Kidney glomerular epithelial cell (primary cell): ENCODE measurements around the gene GLIS1.

Experiments
- DNase-seq: peaks from one replicate; lab custom pipeline; 2025; lab: John Stamatoyannopoulos, UW

Gene GLIS1

DNA sequence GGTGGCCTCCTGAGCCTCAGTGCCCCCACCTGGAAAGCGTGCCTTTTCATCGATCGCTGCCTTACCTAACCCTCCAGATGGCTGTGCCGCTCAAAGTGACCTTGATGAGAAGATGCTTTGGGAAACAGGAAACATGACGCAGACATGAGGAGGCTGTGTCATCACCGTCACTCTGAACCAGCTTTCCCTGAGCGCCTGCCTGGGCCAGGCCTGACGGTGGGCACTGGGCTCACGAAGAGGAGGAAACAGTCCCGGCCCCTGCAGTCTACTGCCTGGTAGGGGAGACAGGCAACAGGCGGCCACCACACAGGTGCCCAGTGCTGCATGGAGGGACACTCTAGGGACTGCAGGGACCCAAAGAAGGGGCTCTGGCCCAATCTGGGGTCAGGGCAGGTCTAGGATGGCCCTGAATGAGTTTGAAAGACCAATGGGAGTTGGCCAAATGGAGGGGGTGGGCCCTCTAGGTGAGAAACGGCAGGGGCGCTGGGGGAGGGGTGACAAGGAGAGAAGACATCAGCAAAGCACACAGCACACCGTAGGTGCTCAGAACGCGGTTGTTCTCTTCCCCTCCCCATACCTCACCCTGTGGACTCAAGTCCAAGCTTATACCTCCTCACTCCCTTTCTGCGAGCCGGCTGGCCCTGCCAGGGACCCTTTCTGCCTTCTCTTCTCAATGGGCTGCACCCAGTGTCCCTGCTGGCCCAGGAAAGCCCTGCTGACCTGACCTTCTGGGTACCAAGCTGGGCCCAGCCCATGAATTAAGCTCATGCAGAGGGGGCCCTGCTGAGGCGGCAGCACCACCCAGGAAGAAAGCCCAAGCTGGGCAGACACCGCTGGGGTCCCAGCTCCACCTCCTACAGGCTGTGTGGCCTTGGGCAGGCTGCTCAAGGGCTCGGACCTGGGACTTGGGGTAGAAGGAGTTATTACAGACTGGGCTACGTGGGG is 44.9 kb downstream of the GLIS1 start:
- DNase-seq = no peak

GRCh38 chr1:53693339-53693738 is 45.6 kb downstream of the GLIS1 start:
- DNase-seq = no peak

DNA sequence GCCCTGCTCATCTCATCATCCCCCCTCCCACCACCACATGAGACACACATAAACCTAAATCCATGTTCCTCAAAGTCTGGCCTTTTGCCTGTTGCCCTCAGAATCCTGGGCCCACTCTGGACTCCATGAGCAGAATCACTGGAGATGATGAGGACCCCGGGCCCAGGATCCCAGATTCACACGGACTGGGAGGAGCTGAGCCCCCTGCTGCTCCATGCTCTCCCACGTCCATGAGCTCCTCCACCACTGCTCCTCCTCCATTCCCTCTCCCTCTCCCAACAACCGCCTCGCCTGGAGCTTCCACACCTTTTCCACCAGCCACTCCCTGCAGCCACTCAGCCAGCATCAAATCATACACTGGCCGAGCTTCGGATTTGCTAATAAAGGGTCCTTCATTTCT is 47.6 kb downstream of the GLIS1 start:
- DNase-seq = no peak

DNA sequence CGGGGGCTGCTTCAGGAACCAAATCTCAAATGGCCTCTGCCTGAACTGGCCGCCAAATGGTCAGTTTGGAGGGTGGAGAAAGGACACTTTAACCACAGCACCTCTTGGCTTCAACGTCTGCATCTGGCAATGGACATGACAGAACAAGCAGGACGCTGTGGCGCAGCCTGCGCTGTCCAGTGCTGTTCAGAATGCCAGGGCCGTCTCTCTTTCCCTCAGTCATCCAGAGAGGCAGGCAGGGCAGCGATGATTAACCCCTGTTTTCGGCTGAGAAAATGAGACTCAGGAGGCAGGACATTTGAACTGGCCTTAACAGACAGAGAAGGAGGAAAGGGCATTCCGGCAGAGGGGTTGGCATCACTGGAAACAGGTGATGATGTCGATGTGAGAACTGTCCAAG is 48.6 kb downstream of the GLIS1 start:
- DNase-seq = no peak

GRCh38 chr1:53689736-53690326 is 49.1 kb downstream of the GLIS1 start:
- DNase-seq = no peak

DNA sequence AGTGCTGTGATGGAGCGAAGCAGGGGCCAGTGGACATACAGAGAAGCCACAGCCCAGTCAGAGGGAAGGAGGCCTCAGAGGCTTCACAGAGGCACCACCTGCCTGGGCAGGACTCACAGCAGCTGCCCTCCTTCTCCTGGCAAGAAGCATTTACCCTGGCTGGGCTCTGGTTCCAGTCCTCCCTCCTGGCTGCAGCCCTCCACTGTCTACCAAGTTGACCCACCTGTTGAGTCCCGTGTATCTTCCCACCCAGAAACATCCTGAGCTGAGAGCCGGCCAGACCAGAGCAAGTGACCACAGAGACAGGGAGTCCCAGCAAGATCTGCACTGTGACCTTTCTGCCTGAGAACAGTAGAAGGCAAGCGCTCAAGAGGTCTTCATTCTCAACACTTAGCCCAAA is 49.7 kb downstream of the GLIS1 start:
- DNase-seq = no peak

DNA sequence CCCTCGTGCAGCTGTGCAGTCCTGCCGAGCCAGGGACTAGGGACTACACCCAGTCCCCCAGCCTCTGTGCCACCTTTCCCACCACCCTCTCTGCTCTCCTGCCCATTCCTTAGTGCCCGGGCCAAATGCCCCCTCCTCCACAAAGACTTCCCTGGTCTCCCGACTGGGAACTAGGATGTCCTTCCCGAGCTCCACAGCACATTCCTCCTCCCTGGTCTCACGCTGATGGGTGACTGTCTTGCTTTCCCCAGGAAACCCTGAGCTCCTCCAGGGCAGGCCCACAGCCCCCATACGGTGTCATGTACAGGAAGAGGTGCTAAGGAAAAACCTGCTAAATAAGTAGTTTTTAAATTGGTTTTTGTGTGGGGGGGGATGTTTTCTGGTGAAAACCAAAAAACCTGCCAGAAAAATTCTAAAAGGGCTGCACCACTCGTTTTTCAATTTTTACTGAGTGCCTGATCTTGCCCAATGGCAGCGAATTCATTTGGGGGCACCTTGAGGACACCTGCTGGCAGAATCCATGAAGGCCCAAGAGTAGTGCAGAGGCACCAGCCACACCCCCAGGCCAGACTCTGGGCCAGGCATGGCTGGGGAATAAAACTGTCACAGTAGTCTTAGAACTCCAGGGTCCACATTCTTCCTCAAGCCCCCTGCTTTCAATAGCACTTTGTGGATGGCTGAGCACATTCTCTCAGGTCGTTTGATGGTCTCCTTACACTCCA is 50.4 kb downstream of the GLIS1 start:
- no peak for DNase-seq

DNA sequence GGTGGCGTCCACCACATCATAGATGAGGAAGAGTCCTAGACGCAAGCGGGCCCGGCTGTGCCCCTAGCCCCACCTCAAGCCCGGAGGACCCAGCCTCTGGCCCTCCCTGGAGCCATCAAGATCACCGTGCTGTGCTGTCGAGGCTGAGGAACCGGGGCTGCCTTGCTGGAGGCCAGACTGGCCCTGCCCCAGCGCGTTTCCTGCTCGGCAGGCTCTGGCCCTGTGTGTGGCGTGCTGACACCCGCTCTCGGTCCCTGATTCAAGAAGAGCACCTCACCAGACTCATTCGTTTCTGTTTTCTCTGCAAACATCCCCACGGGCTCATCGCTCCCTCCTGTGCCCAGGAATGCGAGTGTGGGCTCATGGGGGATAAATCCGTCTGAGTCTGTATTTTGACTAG is 51.1 kb downstream of the GLIS1 start:
- no peak for DNase-seq

DNA sequence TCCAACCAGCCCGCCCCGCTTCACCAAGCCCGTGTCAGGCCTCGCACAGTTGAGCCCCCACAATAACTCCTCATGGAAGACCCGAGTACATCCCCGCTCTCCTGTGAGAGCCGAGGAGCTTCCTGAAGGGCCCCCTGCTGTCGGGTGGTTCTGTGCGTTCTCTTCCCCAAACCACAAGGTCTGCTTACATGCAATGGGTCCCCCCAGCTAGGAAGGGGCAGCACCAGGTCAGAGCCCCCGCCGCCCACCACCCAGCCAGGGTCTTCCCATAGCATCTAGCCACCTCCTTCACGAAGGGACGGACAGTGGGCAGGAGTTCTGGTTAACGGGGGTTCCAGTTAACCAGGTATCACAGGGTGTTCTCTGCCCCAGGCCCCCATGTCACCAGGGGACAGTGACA is 51.5 kb downstream of the GLIS1 start:
- no peak for DNase-seq

DNA sequence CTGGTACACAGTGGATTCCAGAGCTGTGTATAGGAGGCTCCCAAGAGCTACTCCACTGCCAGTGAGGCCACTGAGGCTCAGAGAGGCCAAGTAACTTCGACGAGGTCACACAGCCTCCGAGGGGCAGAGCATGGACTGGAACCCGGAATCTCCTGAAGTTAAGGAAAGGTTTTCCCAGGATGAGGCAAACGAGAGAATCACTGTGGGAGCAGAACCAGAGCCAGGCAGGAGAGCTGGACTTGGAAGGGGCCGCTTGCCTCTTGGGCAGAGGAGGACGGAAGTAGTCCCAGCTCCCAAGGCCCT is 52.0 kb downstream of the GLIS1 start:
- DNase-seq = no peak

GRCh38 chr1:53686091-53686964 is 52.6 kb downstream of the GLIS1 start:
- DNase-seq = peak; percentile 27

DNA sequence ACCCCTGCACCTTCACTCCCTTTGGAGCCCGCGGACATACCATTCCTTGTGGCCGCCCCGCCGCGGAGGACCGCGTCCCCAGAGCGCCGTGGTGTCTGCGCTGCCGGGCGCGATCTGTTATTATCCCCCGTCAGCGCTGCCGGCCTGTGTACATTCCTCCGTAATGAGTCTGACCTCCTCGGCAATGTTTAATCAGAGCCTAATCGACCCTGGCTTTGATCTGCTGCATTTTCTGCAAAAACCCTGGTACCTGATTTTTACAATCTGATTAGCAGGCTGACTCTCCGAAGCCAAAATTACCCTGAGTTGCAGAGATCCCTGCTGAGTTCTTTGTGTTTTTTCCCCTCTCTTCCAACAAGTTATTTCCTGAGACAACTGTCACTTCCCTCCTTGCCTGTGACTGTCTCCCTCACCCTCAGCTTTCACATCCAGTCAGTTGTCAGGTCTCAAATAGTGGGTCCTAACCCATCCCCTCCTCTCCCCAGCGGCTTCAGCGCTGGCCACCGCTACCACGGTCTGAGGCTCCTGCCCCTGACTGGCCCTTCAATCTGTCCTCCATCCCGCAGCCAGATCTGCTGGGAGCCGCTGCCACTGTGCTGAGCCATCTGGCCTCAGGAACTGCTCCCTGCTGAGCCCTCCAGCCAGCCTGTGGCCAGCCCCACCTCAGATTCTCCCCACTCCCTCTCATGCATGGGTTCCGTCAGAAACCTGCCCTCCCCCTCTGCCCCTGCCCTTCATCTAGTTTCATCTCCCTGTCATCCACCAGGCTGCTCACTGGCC is 53.5 kb downstream of the GLIS1 start:
- DNase-seq = peak; percentile 56

- DNase-seq = no peak
Measured at GRCh38 chr1:53684741-53685140, 54.2 kb downstream of the GLIS1 start.

- DNase-seq = no peak
Measured at GRCh38 chr1:53683986-53684740, 54.8 kb downstream of the GLIS1 start.

DNA sequence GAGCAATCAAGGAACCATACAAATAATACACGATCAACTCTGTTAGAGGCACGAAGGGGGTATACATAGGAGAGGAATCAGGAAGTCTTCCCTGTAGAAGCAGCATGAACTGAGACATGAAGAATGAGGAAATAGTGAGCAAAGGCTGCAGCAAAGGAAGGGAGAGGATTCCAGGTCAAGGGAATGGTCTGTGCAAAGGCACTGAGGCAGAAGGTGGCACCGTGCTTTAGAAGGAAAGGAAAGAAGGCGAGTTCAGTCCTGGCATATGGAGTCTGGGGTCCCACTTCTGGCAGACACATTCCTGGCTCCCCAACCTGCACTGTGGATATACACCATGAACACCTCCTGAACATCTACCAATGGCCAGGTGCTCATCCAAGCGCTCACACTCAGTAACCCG is 56.1 kb downstream of the GLIS1 start:
- DNase-seq = no peak

GRCh38 chr1:53681977-53682685 is 56.8 kb downstream of the GLIS1 start:
- peak; percentile 11 for DNase-seq

DNA sequence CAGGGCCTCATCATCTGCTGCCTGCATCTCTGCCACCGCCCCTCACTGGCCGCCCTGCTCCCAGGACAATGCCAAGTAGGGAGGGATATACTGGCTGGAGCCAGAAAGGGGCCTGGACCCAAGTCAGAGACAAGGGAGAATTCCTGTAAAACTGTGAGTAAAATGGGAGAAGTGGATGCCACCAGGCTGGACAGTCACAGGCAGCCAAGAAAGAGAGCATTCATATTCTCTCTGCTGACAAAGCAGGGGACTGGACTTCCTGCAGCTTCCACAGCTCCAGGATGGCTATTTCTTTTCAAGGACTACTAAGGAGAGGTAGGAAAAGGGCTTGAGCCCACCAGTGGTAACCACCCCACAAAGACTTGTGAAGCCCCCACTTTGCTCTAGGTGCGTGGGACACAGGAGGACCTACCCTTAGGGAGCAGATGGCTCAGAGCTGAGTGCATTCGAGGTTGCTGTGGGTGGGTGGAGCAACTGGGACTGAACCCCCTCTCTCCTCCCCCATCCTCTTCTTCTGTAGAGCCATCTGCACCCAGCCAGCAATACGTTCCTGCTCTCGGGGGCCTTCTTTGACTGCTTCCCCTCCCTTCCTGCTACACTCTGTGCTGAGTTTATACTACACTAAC is 57.5 kb downstream of the GLIS1 start:
- no peak for DNase-seq

DNA sequence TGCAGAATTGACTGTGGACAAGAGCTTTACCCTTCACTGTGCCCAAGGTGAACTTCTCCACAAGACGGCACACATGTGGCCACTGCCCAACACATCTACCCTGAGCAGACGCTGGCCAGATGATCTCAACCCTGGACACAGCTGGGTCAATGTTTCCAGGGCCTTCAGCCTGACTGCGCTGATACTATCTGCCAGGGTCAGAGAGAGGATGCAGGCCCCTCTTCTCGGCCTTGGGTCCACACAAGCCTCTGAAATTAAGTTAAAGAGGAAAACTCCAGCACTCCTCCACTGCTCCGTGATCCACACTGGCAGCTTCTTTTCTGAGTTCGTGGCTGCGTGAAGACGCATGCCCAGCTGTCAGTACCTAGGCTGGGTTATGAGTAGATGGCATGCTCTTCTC is 58.1 kb downstream of the GLIS1 start:
- DNase-seq = no peak
